Left lung (tissue), 10 donors: ENCODE measurements around the gene U2SURP. TPM values are rescaled to one million over a fixed set of nuclear protein-coding genes. Genes with fewer than 3 reads are reported as not detected.
"Not testable (repeated sequence)": the region's sequence is repeated elsewhere in the genome, so short reads cannot be mapped to it uniquely, and the experiment has no call there.

ENCODE experiments used
- ATAC-seq: fragments of 200-7000 bp; cut with Tn5 transposase; one replicate; pipeline ENCODE4 v1.9.1; 2020; ENCODE audit warnings: moderate library complexity
- DNase-seq, 4 donors: peaks; one replicate each; pipeline ENCODE4 v3.0.0-alpha.2; 2013 to 2020
- H3K27ac ChIP-seq, 2 donors: fragments of 200-600 bp; sonication (generic) in 1 of 2; one replicate each; pipeline versions ENCODE4 v1.5.0 to v1.8.0; 2020 to 2021
- H3K27me3 ChIP-seq, 2 donors: fragments of 200-600 bp; sonication (generic) in 1 of 2; one replicate each; pipeline versions ENCODE4 v1.5.0 to v1.8.0; 2020 to 2021
- H3K36me3 ChIP-seq, 2 donors: fragments of 200-600 bp; sonication (generic) in 1 of 2; one replicate each; pipeline versions ENCODE4 v1.5.0 to v1.8.0; 2020 to 2021
- H3K4me1 ChIP-seq, 2 donors: fragments of 200-600 bp; one replicate each; pipeline ENCODE4 v1.8.0; 2021
- H3K4me3 ChIP-seq, 2 donors: fragments of 200-600 bp; sonication (generic) in 1 of 2; one replicate each; pipeline versions ENCODE4 v1.5.0 to v1.8.0; 2020 to 2021; ENCODE audit warnings: mild to moderate bottlenecking in 1 of 2
- H3K9me3 ChIP-seq, 2 donors: fragments of 200-600 bp; sonication (generic) in 1 of 2; one replicate each; pipeline versions ENCODE4 v1.5.0 to v1.8.0; 2020 to 2021
- CTCF ChIP-seq, 2 donors: fragments of 200-600 bp; sonication (generic) in 1 of 2; IDR thresholded peaks; one replicate each; pipeline versions ENCODE4 v1.5.0 to v1.8.0; 2021; ENCODE audit warnings: antibody characterized with exemption in 2 of 2
- intact Hi-C, 2 donors: fragments of 100-400 bp; cut with DNase I; formaldehyde crosslinking; loops; one replicate each; pipeline versions ENCODE4 v1.11.2 to v1.14.2; 2022
- polyA plus RNA-seq, 6 donors: library from polyadenylated mRNA; unstranded; fragments of 120-200 nt; gene quantifications; one replicate each; pipeline ENCODE4 v1.2.1, GENCODE V29; 2013; ENCODE audit not compliant: insufficient read length in 6 of 6
- total RNA-seq, 2 donors: library from RNA; stranded (reverse); fragmentation: NEBNext Ultra II Directional; extraction: Animal tissue kit (Norgen Biotek cat#: 25700); gene quantifications; one replicate each; pipeline ENCODE4 v1.2.1, GENCODE V29; 2021
- donor health status: DM: no; HTN: yes; CAD: no.
- donor health status: DM: no; HTN: no; CAD: no.

Gene U2SURP
- total and polyA plus RNA-seq, 8 donors: 54.3 to 223 (median 180) TPM

DNA sequence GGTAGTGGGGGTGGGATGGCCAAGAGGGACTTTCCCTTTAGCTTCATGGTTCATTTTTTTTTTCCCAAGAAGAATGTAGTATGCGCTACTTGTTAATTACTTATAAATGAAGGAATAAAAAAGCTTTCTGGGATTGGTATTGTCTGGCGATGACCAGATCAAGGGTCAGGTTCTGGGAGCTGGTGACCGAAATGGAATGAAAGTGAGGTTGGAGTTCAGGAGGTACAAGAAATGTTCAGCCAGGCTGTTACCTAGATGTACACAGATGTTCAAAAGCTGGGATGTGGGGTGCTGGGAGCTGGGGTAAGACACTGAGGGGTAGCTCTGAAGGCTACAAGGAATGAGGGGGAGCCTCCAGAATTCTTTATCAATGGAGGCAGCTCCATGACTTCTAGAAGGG, 17.1 kb upstream of the U2SURP start:
- H3K36me3 ChIP-seq: no peaks in the 10 kb centered on the region
- H3K4me3 ChIP-seq: no peak overlapping the region
- intact Hi-C loops: no loop called here
- DNase-seq: no peak
- no peaks in the 10 kb centered on the region for H3K9me3 ChIP-seq
- H3K27me3 ChIP-seq: peaks cover 0 to 8% of the 10 kb centered on the region in 2 donors
- TF ChIP-seq CTCF (IDR thresholded peaks at IDR 0.05): no peak
- ATAC-seq: no peak
- no peak overlapping the region for H3K27ac ChIP-seq
- no peaks in the 10 kb centered on the region for H3K4me1 ChIP-seq

GRCh38 chr3:142987080-142987700, 14.2 kb upstream of the U2SURP start:
- TF ChIP-seq CTCF (IDR thresholded peaks at IDR 0.05): peak; percentile 60 to 66
- H3K27ac ChIP-seq: no peak overlapping the region
- ATAC-seq (peak; percentile 72), DNase-seq (no peak)
- intact Hi-C loops: no loop called here
- no peaks in the 10 kb centered on the region for H3K27me3 ChIP-seq
- no peaks in the 10 kb centered on the region for H3K4me1 ChIP-seq
- no peak overlapping the region for H3K4me3 ChIP-seq
- H3K9me3 ChIP-seq: no peaks in the 10 kb centered on the region
- H3K36me3 ChIP-seq: no peaks in the 10 kb centered on the region

GRCh38 chr3:142987707-142988106, 13.7 kb upstream of the U2SURP start:
- no peak for TF ChIP-seq CTCF (IDR thresholded peaks at IDR 0.05)
- intact Hi-C loops: no loop called here
- Histone ChIP-seq H3K27ac (no peak overlapping the region), H3K4me3 (no peak overlapping the region), H3K27me3 (no peaks in the 10 kb centered on the region), H3K36me3 (no peaks in the 10 kb centered on the region), H3K4me1 (no peaks in the 10 kb centered on the region), H3K9me3 (no peaks in the 10 kb centered on the region)
- DNase-seq (peak in 2 of 4 donors; percentile 74 to 81), ATAC-seq (peak; percentile 47)

- ATAC-seq, H3K27me3 ChIP-seq, DNase-seq, H3K36me3 ChIP-seq, intact Hi-C loops, H3K4me1 ChIP-seq, H3K9me3 ChIP-seq, H3K27ac ChIP-seq, H3K4me3 ChIP-seq: not testable (repeated sequence)
Measured at GRCh38 chr3:142988221-142988620, 13.1 kb upstream of the U2SURP start.

DNA sequence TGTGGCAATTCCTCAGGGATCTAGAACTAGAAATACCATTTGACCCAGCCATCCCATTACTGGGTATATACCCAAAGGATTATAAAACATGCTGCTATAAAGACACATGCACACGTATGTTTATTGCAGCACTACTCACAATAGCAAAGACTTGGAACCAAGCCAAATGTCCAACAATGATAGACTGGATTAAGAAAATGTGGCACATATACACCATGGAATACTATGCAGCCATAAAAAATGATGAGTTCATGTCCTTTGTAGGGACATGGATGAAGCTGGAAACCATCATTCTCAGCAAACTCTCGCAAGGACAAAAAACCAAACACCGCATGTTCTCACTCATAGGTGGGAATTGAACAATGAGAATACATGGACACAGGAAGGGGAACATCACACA, 12.5 kb upstream of the U2SURP start:
- H3K27me3 ChIP-seq, ATAC-seq, H3K36me3 ChIP-seq, H3K4me3 ChIP-seq, H3K27ac ChIP-seq, intact Hi-C loops, H3K4me1 ChIP-seq, DNase-seq, H3K9me3 ChIP-seq: not testable (repeated sequence)

DNA sequence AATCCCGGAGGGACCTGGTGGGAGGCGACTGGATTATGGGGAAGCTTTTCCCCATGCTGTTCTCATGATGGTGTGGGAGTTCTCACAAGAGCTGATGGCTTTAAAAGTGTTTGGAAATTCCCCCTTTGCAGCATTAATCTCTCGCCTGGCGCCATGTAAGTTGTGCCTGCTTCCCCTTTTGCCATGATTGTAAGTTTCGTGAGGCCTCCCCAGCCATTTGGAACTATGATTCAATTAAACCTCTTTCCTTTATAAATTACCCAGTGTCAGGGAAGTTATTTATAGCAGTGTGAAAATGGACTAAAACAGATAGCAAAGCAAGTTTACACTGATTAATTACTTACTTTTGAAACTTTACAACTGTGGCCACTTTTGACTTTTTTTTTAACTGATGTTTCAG, 10.6 kb upstream of the U2SURP start:
- TF ChIP-seq CTCF (IDR thresholded peaks at IDR 0.05): no peak
- intact Hi-C loops: loop anchor here in 1 of 2 donors (5.0 to 10.0 kb wide), 2 partner anchors 163 to 406 kb away; no protein-coding TSS in a partner anchor
- H3K27ac ChIP-seq: no peak overlapping the region

More for the DNA sequence above, 10.6 kb upstream of the U2SURP start:
- Histone ChIP-seq H3K9me3 (no peaks in the 10 kb centered on the region), H3K4me3 (no peak overlapping the region), H3K4me1 (peaks cover 0 to 13% of the 10 kb centered on the region in 2 donors), H3K27me3 (no peaks in the 10 kb centered on the region), H3K36me3 (no peaks in the 10 kb centered on the region)
- DNase-seq (no peak), ATAC-seq (no peak)
